Measurements from ENCODE around the gene ZNF780A. TPM values are rescaled to one million over a fixed set of nuclear protein-coding genes. Genes with fewer than 3 reads are reported as not detected.
A peak's percentile ranks its signal among the peaks of the same experiment; 100 is the strongest.

Gene ZNF780A
- total and polyA plus RNA-seq, 2 of the 13 experiments (the other 11 are each of a cell fraction or from before 2014, with no cell fraction given), result 13.5 to 22.7 TPM

DNA sequence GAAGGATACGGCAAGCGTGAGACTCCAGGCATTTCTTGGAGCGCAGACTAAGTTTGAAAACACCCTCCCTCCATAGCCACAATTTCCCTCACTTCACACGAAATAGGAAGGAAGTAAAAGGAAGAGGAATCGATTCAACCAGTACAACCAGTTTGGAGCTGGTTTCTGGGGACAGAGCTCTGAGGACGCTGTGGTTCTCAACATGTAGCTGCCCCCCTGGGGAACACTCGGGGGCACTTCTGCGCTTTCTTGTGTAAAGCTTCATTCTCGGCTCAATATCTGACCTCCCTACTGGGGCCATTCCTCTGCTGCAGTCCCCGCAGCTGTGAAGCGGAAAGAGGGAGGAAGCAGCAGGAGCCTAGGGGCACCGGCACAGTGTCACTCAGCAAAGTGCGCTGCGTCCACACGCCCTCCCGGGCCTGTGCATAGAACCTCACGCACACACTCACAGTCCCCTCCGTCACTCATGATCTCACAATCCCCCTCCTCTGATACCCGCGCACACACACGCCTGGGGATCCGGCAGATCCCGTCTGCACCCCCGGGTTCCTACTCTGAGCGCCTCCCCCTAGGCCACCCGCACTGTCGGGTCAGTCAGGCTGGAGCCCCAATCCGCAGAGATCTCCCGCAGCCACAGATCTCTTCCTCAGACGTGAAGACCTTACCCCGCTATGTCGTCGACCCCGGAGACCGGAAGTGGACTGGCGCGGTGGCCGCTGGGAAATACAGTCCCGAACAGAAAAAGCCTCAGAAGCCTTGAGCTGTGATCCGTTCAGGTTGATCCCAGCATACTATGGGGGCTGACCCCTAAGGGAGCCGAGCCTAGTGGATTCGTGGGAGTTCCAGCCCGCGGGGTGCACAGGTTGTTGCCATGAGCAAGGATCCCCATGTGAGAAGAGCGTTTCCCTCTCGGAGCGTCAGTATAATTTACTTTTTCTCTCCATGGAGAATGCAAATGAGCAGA is at the start of gene ZNF780A (continued):
- TF ChIP-seq ZNF142 (CRISPR knock-in tag; IDR thresholded peaks at IDR 0.05) (peak; percentile 64; the same call in 1 of the 2 replicates), ZNF160 (CRISPR knock-in tag; IDR thresholded peaks at IDR 0.05) (peak; percentile 49; the same call in 1 of the 2 replicates), ZNF670 (CRISPR knock-in tag; IDR thresholded peaks at IDR 0.05; ENCODE audit: borderline replicate concordance) (peak; percentile 64; the same call in 1 of the 2 replicates), KDM2A (CRISPR knock-in tag; IDR thresholded peaks at IDR 0.05; ENCODE audit: borderline replicate concordance, low read depth) (peak; percentile 77), KDM3A (CRISPR knock-in tag; IDR thresholded peaks at IDR 0.05; ENCODE audit: low read depth) (peak; percentile 50; the same call in 1 of the 2 replicates), ZNF605 (CRISPR knock-in tag; IDR thresholded peaks at IDR 0.05) (peak; percentile 91; the same call in 1 of the 2 replicates), ZNF264 (CRISPR knock-in tag; IDR thresholded peaks at IDR 0.05) (no peak; the same call in 1 of the 2 replicates), GFI1 (CRISPR knock-in tag; IDR thresholded peaks at IDR 0.05; ENCODE audit: borderline replicate concordance) (0 out of 2 replicates have a peak, but pooled peaks have one; percentile 61), NFYC (CRISPR knock-in tag; IDR thresholded peaks at IDR 0.05) (0 out of 2 replicates have a peak, but pooled peaks have one; percentile 18), FOXO1 (CRISPR knock-in tag; IDR thresholded peaks at IDR 0.05) (no peak; the same call in 1 of the 2 replicates), ZFP91 (CRISPR knock-in tag; IDR thresholded peaks at IDR 0.05; ENCODE audit: borderline replicate concordance) (peak; percentile 57; the same call in 1 of the 2 replicates), HMG20B (CRISPR knock-in tag; conservative IDR thresholded peaks at IDR 0.05) (peak; percentile 68; the same call in 1 of the 2 replicates), FOSL1 (CRISPR knock-in tag; IDR thresholded peaks at IDR 0.05; ENCODE audit: borderline replicate concordance) (no peak)
- TF ChIP-seq, protein P1, sequence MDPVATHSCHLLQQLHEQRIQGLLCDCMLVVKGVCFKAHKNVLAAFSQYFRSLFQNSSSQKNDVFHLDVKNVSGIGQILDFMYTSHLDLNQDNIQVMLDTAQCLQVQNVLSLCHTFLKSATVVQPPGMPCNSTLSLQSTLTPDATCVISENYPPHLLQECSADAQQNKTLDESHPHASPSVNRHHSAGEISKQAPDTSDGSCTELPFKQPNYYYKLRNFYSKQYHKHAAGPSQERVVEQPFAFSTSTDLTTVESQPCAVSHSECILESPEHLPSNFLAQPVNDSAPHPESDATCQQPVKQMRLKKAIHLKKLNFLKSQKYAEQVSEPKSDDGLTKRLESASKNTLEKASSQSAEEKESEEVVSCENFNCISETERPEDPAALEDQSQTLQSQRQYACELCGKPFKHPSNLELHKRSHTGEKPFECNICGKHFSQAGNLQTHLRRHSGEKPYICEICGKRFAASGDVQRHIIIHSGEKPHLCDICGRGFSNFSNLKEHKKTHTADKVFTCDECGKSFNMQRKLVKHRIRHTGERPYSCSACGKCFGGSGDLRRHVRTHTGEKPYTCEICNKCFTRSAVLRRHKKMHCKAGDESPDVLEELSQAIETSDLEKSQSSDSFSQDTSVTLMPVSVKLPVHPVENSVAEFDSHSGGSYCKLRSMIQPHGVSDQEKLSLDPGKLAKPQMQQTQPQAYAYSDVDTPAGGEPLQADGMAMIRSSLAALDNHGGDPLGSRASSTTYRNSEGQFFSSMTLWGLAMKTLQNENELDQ (CRISPR knock-in tag; IDR thresholded peaks at IDR 0.05; ENCODE audit: borderline replicate concordance), result 0 out of 2 replicates have a peak, but pooled peaks have one; percentile 3
- TF ChIP-seq, protein P2, sequence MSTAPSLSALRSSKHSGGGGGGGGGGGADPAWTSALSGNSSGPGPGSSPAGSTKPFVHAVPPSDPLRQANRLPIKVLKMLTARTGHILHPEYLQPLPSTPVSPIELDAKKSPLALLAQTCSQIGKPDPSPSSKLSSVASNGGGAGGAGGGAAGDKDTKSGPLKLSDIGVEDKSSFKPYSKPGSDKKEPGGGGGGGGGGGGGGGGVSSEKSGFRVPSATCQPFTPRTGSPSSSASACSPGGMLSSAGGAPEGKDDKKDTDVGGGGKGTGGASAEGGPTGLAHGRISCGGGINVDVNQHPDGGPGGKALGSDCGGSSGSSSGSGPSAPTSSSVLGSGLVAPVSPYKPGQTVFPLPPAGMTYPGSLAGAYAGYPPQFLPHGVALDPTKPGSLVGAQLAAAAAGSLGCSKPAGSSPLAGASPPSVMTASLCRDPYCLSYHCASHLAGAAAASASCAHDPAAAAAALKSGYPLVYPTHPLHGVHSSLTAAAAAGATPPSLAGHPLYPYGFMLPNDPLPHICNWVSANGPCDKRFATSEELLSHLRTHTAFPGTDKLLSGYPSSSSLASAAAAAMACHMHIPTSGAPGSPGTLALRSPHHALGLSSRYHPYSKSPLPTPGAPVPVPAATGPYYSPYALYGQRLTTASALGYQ (CRISPR knock-in tag; IDR thresholded peaks at IDR 0.05), result 0 out of 2 replicates have a peak, but pooled peaks have one; percentile 46
